K562 (cell line): ENCODE results near the gene GINS2. TPM values are rescaled to one million over a fixed set of nuclear protein-coding genes. Genes with fewer than 3 reads are reported as not detected.
A peak's percentile ranks its signal among the peaks of the same experiment; 100 is the strongest.

Experiments
- BCOR ChIP-seq: fragments of 450-650 bp; IDR thresholded peaks from 2 replicates; pipeline ENCODE4 v1.6.1; 2016
- C11orf30 ChIP-seq: fragments of 450-650 bp; IDR thresholded peaks from 2 replicates; pipeline ENCODE4 v1.6.1; 2016; ENCODE audit warnings: low read depth, mild to moderate bottlenecking
- HDAC6 ChIP-seq: IDR thresholded peaks from 2 replicates; pipeline ENCODE4 v1.6.1; 2012; ENCODE audit warnings: low read depth, mild to moderate bottlenecking, control low read depth, inconsistent platforms, low read length, moderate library complexity
- KDM1A ChIP-seq, 2 experiments: fragments of 450-650 bp; IDR thresholded peaks; 2 replicates each; pipeline ENCODE4 v1.6.1; 2016; ENCODE audit warnings: mild to moderate bottlenecking in 2 of 2
- PCBP1 ChIP-seq: fragments of 200-400 bp; formaldehyde crosslinking; IDR thresholded peaks from 2 replicates; pipeline ENCODE4 v1.6.1; 2018; ENCODE audit warnings: mild to moderate bottlenecking, low read depth, low read length; ENCODE audit not compliant: poor library complexity, severe bottlenecking
- PTBP1 ChIP-seq: fragments of 200-400 bp; formaldehyde crosslinking; IDR thresholded peaks from 2 replicates; pipeline ENCODE4 v1.6.1; 2017; ENCODE audit warnings: low read depth, low read length
- SIN3B ChIP-seq: fragments of 450-650 bp; IDR thresholded peaks from 2 replicates; pipeline ENCODE4 v1.6.1; 2017; ENCODE audit warnings: low read depth, mild to moderate bottlenecking, moderate library complexity
- SMARCC2 ChIP-seq: fragments of 450-650 bp; IDR thresholded peaks from 2 replicates; pipeline ENCODE4 v1.6.1; 2017; ENCODE audit warnings: antibody characterized with exemption, moderate library complexity, mild to moderate bottlenecking, low read depth
- THRAP3 ChIP-seq: fragments of 450-650 bp; IDR thresholded peaks from 2 replicates; pipeline ENCODE4 v1.6.1; 2016; ENCODE audit warnings: mild to moderate bottlenecking, inconsistent platforms, borderline replicate concordance
- ZFP1 ChIP-seq: fragments of 450-650 bp; formaldehyde crosslinking; IDR thresholded peaks from 2 replicates; pipeline ENCODE4 v1.4.0; 2020; ENCODE audit warnings: mild to moderate bottlenecking, mixed read lengths
- ZNF444 ChIP-seq: fragments of 250-450 bp; sonication (Bioruptor Pico); IDR thresholded peaks from 2 replicates; pipeline ENCODE4 v1.4.0; 2020; ENCODE audit warnings: mild to moderate bottlenecking, moderate library complexity
- ZNF644 ChIP-seq: fragments of 200-800 bp; sonication (Bioruptor generic); IDR thresholded peaks from 2 replicates; pipeline ENCODE4 v1.6.1; 2016; ENCODE audit warnings: low read depth, missing genetic modification characterization, missing compliant biosample characterization
- ZNF780A ChIP-seq: fragments of 250-450 bp; sonication (Bioruptor Pico); IDR thresholded peaks from 2 replicates; pipeline ENCODE4 v1.5.0; 2021; ENCODE audit warnings: mild to moderate bottlenecking
- polyA plus RNA-seq, 8 experiments: library from polyadenylated mRNA; depleted of rRNA in 4 of 8; stranded (reverse) in 5 of 8; unstranded in 3 of 8; fragments of >200 nt; fragmentation: Nextera tagmentation in 2 of 8; fragmentation: Illumina TruSeq in 1 of 8; extraction: Ambion mirVana in 2 of 8; extraction: Trizol in 1 of 8; gene quantifications; 2 replicates each; pipeline versions ENCODE4 v1.2.1 to v1.2.3, GENCODE V29; 2011 to 2014; ENCODE audit warnings: inconsistent platforms in 1 of 8, missing spikeins in 1 of 8
- total RNA-seq, 7 experiments: library from RNA; depleted of rRNA in 6 of 7; stranded (reverse); fragments of >200 nt in 6 of 7; fragmentation: Illumina TruSeq in 2 of 7; extraction: Trizol in 2 of 7; gene quantifications; 2 replicates each; pipeline versions ENCODE4 v1.2.1 to v1.2.3, GENCODE V29; 2011 to 2021; ENCODE audit warnings: low replicate concordance in 1 of 7
- TF ChIP-seq, protein P1 (sequence below), 2 experiments: fragments of 450-650 bp in 1 of 2; sonication (generic) in 1 of 2; formaldehyde crosslinking in 1 of 2; IDR thresholded peaks; 2 replicates each; pipeline versions ENCODE4 v1.7.1 to v1.9.0; 2016 to 2022; ENCODE audit warnings: inconsistent platforms in 1 of 2, mild to moderate bottlenecking in 1 of 2, missing genetic modification reagents in 1 of 2
- TF ChIP-seq, protein P2 (sequence below): sonication (generic); formaldehyde crosslinking; IDR thresholded peaks from 2 replicates; pipeline ENCODE4 v1.8.1; 2023; ENCODE audit warnings: missing genetic modification reagents, mild to moderate bottlenecking, borderline replicate concordance

Gene GINS2
- total and polyA plus RNA-seq, 9 of the 15 experiments (the other 6 are each of a cell fraction or from before 2014, with no cell fraction given) = 40.4 to 76.2 (median 44.6) TPM

DNA sequence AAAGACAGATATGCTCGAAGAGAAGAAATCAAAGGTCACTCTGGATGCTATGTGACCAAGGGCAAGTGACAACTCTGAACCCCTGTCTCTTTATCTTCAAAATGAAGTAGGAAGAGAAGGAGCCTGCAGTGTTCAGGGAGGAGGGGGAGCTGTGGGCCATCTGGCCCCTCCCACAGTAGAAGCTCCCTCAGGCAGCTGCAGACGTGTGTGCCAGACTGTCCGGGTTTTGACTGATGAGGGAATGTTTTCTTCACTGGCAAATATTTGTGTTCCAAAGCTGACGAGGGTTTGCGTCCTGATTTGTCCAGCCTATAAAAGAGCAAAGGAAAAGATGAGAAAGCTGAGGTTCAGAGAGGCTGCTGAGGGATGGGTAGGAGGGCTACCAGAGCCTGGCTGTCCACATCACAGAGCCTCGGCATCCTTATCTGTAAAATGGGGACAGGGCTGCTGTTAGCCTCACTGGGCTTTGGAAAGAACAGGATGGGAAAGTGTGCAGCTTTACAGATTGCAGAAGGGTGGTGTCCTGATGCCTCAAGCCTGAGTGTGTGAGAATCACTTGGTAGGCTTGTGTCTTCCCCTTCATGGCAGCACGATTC, 1.8 kb upstream of the GINS2 start (continued):
- TF ChIP-seq, protein P1, sequence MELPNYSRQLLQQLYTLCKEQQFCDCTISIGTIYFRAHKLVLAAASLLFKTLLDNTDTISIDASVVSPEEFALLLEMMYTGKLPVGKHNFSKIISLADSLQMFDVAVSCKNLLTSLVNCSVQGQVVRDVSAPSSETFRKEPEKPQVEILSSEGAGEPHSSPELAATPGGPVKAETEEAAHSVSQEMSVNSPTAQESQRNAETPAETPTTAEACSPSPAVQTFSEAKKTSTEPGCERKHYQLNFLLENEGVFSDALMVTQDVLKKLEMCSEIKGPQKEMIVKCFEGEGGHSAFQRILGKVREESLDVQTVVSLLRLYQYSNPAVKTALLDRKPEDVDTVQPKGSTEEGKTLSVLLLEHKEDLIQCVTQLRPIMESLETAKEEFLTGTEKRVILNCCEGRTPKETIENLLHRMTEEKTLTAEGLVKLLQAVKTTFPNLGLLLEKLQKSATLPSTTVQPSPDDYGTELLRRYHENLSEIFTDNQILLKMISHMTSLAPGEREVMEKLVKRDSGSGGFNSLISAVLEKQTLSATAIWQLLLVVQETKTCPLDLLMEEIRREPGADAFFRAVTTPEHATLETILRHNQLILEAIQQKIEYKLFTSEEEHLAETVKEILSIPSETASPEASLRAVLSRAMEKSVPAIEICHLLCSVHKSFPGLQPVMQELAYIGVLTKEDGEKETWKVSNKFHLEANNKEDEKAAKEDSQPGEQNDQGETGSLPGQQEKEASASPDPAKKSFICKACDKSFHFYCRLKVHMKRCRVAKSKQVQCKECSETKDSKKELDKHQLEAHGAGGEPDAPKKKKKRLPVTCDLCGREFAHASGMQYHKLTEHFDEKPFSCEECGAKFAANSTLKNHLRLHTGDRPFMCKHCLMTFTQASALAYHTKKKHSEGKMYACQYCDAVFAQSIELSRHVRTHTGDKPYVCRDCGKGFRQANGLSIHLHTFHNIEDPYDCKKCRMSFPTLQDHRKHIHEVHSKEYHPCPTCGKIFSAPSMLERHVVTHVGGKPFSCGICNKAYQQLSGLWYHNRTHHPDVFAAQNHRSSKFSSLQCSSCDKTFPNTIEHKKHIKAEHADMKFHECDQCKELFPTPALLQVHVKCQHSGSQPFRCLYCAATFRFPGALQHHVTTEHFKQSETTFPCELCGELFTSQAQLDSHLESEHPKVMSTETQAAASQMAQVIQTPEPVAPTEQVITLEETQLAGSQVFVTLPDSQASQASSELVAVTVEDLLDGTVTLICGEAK (IDR thresholded peaks at IDR 0.05) = no peak
- TF ChIP-seq, protein P1 (CRISPR knock-in tag; IDR thresholded peaks at IDR 0.05) = no peak
- TF ChIP-seq PCBP1 (no peak), SMARCC2 (no peak), ZNF644 (no peak), THRAP3 (no peak), KDM1A (IDR thresholded peaks at IDR 0.05) (peak; percentile 49 to 50; a peak in 2 of 4 replicates), SIN3B (no peak), ZNF444 (no peak), ZNF780A (CRISPR knock-in tag) (no peak), ZFP1 (no peak), PTBP1 (0 out of 2 replicates have a peak, but pooled peaks have one; percentile 38), BCOR (peak; percentile 69), HDAC6 (no peak), C11orf30 (no peak)
- TF ChIP-seq, protein P2, sequence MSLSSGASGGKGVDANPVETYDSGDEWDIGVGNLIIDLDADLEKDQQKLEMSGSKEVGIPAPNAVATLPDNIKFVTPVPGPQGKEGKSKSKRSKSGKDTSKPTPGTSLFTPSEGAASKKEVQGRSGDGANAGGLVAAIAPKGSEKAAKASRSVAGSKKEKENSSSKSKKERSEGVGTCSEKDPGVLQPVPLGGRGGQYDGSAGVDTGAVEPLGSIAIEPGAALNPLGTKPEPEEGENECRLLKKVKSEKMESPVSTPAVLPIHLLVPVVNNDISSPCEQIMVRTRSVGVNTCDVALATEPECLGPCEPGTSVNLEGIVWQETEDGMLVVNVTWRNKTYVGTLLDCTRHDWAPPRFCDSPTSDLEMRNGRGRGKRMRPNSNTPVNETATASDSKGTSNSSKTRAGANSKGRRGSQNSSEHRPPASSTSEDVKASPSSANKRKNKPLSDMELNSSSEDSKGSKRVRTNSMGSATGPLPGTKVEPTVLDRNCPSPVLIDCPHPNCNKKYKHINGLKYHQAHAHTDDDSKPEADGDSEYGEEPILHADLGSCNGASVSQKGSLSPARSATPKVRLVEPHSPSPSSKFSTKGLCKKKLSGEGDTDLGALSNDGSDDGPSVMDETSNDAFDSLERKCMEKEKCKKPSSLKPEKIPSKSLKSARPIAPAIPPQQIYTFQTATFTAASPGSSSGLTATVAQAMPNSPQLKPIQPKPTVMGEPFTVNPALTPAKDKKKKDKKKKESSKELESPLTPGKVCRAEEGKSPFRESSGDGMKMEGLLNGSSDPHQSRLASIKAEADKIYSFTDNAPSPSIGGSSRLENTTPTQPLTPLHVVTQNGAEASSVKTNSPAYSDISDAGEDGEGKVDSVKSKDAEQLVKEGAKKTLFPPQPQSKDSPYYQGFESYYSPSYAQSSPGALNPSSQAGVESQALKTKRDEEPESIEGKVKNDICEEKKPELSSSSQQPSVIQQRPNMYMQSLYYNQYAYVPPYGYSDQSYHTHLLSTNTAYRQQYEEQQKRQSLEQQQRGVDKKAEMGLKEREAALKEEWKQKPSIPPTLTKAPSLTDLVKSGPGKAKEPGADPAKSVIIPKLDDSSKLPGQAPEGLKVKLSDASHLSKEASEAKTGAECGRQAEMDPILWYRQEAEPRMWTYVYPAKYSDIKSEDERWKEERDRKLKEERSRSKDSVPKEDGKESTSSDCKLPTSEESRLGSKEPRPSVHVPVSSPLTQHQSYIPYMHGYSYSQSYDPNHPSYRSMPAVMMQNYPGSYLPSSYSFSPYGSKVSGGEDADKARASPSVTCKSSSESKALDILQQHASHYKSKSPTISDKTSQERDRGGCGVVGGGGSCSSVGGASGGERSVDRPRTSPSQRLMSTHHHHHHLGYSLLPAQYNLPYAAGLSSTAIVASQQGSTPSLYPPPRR (CRISPR knock-in tag) = 0 out of 2 replicates have a peak, but pooled peaks have one; percentile 32
- TF ChIP-seq, all 486 proteins: peak for 6
